CD4-positive, alpha-beta T cell treated with Interleukin-21 for 1 hour (primary cell): Measurements from ENCODE around the gene FER.
A peak's percentile ranks its signal among the peaks of the same experiment; 100 is the strongest.
"Not testable (repeated sequence)": the region's sequence is repeated elsewhere in the genome, so short reads cannot be mapped to it uniquely, and the experiment has no call there.

Source experiments
- DNase-seq: peaks from one replicate; pipeline ENCODE4 v3.0.0-alpha.2; 2020

Gene FER

DNA sequence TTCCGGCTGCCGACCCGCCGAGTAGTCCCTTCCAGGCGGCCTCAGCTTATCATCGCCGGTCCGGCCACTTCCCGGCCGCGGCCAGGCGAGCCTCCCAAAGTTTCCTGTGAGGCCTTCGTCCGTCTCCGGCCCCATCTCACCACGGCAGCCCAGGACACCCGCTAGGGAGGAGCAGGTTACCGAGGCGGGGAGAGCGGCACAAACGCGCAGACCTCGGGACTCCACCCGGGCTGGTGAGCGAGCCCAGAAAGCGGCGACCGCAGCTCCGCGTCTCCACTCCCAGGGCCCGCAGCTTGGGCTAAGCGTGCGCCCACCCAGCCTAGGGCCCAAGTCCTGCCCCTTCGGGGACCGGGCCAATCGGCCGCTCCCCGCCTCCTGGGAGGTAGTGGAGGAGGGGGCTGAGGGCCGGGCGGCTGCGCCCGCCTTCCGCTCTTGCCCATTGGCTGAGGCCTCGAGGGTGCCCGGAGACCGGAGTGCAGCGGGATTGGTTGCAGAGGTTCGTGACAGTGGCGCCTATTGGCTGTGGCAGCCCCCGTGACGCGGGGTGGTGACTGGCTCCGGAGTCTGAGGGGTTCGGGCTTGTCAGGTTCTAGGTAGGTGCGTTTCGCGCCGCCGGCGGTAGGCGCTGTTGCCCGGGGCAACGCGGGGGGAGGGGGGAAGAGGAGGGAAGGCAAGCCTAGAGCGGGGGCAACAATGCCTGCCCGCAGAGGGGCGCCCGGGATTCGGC lies 867 bp downstream of the FER start:
- peak; percentile 99 for DNase-seq

DNA sequence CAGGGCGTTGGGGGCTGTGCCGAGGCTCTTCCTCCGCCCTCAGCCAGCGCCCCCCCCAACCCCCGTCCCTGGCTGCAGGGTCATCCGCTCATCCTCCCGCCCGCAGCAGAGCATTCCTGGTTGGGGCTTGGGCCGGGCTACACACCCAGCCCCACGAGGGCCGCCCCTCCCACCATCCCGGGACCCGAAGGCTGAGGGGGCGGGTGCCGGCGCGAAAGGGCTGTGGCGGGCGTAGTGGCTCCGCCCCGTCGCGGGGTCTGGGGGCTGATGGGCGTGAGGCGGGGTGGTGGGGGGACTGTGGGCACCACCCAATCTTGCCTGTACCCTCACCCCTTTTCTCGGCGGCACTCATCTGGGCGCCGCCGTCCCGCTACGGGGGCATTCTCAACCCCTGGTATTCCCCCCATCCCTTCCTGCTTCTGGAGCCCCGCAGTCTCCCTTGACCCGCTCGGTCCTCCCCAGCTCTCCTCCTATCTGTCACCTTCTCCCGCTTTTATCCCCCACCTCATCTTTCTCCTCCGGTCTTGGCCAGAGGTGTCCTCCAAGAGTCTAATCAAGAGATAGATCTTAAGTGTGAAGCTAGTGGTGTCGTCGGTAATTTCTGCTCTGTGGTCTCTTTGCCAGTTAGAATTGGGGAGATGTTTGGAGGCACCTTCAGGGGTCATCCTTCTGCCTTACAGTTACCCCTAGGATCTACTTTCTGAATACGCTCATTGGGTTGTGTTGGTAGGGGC lies 1.6 kb downstream of the FER start:
- DNase-seq, result peak; percentile 29

DNA sequence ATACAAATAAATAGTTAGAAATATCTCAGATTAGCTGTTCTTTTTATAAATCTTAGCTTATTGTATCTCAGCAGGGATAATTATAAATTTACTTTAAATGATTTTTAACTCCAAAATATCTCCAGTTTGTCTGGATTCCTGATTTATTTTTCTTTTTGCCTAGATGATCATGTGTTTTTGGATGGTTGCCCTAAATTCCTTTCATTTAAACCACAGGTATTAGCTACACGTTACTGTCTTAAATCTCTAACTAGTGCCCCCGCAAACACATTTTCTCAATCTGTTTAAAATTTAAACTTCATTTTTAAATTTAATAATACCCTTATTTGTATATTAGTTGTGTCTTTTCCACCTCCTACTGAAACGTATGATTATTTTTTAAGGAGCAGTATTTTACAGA lies 5.6 kb downstream of the FER start:
- DNase-seq, result no peak

DNA sequence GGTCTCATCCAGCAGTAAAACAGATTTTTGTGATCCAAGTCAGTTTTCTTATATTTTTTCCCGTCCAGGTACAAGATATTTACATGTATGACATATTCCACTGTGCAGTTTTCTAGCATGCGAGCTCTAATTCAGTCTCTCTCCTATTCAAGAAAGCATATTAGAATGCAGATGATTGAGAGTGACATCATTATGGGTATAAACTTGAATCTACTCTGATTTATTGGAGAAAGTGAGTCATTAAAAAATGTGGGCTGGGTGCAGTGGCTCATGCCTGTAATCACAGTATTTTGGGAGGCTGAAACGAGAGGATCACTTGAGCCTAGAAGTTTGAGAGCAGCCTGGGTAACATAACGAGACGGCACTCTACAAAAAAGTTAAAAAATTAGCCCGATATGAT lies 6.2 kb downstream of the FER start:
- no peak for DNase-seq

DNA sequence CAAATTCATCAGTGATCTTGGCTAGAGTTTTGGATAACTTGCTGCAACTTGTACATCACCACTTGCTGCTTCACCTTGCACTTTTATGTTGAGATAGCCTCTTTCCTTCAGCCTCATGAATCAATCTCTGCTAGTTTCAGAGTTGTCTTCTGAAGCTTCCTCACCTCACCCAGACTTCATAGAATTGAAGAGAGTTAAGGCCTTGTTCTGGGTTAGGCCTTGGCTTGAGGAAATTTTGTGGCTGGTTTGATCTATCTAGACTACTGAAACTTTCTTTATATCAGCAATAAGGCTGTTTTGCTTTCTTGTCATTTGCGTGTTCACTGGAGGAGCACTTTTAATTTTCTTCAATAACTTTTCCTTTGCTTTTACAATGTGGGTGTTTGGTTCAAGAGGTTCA lies 12.8 kb downstream of the FER start:
- no peak for DNase-seq

DNA sequence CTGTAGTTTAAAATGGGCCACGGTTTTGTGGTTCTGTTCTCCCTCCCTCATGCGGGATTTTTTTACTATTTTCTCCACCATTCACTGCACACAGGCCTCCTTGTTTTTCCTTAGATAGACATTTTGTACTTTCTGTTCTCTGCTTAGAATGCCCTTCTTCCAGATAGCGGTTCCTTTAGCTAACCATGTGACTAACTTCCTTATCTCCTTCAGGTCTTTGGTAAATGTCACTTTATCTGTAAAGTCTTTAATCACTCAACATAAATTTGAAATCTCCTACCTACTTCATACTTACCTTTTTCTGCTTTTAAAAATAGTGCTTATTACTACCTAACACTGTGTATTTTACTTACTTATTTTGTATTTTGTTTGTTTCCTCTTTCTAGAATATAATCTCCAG lies 15.0 kb downstream of the FER start:
- no peak for DNase-seq

DNA sequence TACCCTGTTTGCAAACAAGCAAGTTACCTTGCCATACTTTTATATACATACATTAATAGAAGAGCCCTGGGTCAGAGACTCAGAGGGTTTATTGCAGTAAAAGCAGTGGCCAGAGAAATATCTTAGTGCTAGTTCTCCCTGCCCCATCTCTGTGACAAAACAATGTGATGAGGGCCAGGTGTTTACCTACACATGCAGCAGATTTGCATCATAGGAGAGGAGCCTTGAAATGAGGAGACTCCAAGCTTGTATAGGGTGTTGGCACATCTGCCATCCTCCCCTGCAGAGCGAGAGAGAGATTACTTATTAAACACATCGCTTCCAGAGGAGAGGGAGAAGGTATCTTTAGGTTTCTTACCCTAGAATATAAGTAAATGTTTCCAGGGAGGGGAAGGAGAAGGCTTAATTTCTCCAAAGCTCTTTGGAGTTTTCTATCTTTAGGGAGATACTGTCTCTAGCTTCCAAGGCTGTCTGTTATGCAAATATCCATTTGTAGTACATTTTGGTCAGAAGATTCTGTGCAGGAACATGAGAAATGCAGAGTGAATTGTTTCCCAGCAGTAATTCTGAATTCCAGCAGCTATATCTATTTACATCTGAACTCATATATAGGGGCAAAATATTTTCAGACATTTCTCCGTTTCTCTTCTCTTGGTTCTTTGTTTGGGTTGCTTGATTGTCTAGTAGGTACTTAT lies 15.7 kb downstream of the FER start:
- no peak for DNase-seq

DNA sequence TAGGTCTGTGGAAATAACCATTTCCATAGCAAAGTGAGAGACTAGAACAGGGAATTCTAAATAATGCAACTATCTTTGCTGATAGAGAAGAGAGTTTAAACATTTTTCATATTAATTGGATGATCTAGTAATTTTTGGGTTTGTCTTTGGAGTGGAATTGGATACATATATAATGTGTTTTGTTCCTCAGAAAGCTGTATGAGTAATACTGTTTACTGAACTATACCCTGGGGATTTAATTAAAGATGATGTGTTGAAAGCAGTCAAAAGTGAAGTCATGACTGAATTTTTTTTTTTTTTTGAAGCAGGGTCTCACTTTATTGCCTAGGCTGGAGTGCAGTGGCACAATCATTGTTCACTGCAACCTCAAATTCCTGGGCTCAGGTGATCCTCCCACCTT lies 17.9 kb downstream of the FER start:
- DNase-seq, result no peak

DNA sequence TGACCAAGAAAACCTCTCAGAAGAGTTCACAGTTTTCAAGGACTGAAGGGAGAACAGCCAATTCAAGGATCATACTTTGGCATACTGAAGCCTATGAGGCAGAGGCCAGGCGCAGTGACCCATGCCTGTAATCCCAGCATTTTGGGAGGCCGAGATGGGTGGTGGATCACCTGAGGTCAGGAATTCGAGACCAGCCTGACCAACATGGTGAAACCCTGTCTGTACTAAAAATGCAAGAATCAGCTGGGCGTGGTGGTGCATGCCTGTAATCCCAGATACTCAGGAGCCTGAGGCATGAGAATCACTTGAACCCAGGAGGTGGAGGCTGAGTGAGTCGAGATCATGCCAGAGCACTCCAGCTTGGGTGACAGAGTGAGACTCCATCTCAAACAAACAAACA lies 19.2 kb downstream of the FER start:
- not testable (repeated sequence) for DNase-seq

DNA sequence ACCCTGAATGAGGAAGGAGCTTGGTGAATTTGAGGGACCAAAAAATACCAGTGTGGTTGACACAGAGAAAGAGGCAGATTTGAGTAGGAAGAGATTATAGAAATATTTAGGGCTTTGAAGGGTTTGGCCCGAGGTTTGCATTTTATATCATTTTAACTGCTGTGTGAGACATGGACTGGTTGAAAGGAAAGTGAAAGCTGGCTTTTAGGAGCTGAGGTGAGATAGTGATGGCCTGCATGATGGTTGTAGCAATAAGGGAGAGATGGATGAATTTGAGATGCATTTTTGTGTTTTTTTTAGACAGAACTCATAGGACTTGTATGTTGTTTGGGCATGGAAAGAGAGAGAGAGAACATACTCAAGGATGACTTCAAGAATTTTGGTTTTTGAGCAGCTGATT lies 21.7 kb downstream of the FER start:
- DNase-seq, result no peak

DNA sequence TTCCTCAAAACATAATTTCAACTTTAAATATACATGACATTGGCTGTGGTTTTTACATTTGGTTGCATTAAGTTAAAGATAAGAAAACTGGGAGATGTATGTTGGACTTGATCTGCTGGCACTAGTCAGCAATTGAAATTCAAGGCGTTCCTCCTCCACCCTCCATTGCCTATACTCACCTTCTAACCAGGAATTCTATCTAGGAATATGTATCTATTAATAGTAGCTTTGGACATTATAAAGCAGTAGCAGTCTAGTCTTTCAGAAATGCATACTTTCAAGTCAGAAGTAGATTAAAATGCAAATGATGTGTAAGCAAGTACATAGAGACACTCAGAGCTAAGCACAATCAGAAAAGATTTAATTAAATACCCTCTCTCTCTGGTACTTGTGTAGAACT lies 24.9 kb downstream of the FER start:
- DNase-seq, result no peak

DNA sequence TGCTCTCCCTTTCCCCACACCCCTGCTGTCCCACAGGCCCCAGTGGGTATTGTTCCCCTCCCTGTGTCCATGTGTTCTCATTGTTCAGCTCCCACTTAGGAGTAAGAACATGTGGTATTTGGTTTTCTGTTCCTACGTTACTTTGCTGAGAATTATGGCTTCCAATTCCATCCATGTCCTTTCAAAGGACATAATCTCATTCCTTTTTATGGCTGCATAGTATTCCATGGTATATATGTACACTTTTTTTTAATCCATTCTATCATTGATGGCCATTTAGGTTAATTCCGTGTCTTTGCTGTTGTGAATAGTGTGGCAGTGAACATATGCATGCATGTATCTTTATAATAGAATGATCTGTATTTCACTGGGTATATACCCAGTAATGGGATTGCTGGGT lies 25.6 kb downstream of the FER start:
- no peak for DNase-seq

DNA sequence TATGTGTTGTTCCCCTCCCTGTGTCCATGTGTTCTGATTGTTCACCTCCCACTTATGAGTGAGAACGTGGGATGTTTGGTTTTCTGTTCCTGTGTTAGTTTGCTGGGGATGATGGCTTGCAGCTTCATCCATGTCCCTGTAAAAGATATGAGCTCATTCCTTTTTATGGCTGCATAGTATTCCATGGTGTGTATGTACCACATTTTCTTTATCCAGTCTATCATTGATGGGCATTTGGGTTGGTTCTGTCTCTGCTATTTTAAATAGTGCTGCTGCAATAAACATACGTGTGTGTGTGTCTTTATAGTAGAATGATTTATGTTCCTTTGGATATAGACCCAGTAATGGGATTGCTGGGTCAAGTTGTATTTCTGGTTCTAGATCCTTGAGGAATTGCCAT lies 26.4 kb downstream of the FER start:
- DNase-seq, result not testable (repeated sequence)

DNA sequence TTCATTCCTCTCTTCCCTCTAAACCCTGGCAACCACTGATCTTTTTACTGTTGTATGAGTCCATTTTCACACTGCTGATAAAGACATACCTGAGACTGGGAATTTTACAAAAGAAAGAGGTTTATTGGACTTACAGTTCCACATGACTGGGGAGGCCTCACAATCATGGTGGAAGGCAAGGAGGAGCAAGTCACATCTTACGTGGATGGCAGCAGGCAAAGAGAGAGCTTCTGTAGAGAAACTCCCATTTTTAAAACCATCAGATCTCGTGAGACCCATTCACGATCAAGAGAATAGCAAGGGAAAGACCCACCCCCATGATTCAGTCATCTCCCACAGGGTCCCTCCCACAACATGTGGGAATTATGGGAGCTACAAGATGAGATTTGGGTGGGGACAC lies 29.9 kb downstream of the FER start:
- DNase-seq, result not testable (repeated sequence)

DNA sequence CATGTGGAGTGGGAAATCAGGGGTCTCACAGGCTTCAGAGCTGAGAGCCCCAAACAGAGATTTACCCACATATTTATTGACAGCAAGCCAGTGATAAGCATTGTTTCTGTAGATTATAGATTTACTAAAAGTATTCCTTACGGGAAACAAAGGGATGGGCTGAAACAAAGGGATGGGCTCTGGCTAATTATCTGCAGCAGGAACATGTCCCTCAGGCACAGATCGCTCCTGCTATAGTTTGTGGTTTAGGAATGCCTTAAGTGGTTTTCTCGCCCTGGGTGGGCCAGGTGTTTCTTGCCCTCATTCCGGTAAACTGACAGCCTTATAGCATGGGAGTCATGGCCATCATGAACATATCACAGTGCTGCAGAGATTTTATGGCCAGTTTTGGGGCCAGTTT lies 36.9 kb downstream of the FER start:
- DNase-seq, result not testable (repeated sequence)

DNA sequence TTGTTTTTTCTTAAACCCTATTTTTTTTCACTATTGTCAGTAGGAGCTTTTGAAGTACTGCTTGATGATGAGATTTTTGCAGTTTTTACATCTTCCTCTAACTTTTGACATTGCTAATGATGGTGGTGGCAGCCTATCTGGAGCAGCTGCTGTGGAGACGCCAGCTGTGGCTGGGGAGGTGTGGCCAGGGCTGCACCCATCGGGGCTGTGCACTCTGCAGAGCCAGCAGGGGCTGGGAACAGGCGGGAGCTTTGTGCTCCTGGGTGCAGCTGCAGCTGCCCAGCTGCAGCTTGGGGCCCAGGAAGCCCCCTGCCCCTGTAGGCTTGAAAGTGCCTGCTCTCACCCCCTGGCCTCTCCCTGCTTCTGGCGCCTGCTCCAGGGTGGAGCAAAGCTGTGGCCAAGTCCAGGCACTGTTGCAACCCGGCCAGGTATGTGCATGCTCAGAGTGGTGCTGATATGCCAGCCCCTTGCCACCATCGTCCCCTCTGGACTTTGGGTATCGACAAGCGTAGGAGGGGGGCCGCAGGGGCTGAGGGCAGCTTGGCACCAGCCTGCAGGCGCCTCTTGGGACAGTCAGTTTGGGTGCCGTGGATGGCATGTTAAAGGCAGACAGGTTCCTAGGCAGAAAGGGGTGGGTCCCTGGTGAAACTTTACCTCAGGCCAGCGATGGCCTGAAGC lies 39.2 kb downstream of the FER start:
- no peak for DNase-seq

DNA sequence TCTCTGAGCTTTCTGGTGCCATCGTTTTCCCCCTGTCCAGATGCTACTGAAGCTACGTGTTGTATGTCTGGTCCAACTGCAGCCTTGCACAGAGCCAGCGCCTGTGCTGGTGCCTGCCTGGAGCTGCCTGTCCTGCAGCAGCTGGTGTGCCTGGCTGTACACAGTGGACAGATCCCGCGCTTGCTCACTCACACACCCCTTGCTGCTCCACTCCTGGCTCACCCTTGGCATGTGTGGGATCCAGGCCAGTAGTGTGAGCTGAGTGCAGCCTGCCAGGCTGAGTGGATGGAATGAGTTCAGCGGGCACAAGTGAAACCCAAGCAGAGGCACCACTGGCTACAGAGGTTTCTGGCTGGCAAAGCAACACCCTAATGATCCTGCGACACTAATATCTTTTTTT lies 40.4 kb downstream of the FER start:
- DNase-seq, result no peak

DNA sequence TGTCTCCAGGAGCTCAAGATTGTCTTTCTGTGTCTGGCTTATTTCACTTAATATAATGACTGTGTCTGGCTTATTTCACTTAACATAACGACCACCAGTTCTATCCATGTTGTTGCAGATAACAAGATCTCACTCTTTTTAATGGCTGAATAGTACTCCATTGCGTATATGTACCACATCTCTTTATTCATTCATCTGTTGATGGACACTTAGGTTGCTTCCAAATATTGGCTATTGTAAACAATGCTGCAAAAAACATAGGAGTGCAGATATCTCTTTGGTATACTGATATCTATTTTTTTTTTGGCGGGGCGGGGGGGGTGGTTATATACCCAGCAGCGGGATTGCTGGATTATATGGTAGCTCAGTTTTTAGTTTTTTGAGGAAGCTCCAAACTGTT lies 45.5 kb downstream of the FER start:
- DNase-seq, result no peak

DNA sequence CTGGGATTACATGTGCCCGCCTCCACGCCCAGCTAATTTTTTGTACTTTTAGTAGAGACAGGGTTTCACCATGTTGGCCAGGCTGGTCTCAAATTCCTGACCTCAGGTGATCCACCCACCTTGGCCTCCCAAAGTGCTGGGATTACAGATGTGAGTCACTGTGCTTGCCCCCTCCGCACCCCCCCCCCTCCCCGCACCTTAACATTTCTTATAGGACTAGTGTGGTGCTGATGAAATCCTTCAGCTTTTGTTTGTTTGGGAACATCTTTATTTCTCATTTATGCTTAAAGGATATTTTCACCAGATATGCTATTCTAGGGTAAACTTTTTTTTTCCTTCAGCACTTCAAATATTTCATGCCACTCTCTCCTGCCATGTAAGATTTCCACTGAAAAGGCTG lies 46.7 kb downstream of the FER start:
- DNase-seq, result not testable (repeated sequence)

DNA sequence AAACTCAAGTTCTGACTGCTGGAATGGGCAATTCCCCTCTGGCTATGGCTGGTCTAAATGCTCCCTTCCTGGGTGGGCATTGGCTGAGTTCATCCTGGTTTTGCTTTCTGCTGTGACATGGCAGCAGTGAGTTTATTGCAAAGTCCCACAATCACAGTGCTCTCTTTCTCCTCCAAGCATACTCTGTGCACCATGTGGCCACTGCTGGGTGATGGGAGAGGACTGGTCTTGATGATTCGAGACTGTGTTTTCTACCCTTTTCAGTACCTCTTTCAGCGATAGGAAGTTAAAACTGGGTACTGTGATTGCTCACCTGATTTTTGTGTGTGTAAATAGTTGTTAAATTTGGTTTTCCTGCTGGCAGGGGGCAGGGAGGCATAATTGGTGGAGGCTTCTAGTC lies 49.7 kb downstream of the FER start:
- no peak for DNase-seq

DNA sequence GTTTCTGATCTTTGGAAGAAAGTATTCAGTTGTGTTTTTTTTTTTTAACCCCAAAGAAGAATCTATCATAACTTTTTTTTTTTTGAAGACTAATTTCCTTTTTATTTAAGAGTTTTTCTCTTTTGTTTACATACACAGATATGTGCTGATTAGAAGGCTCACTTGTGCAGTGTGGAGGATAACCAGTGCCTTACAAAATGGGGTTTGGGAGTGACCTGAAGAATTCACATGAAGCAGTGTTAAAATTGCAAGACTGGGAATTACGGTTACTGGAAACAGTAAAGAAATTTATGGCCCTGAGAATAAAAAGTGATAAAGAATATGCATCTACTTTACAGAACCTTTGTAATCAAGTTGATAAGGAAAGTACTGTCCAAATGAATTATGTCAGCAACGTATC lies 50.3 kb downstream of the FER start:
- no peak for DNase-seq

DNA sequence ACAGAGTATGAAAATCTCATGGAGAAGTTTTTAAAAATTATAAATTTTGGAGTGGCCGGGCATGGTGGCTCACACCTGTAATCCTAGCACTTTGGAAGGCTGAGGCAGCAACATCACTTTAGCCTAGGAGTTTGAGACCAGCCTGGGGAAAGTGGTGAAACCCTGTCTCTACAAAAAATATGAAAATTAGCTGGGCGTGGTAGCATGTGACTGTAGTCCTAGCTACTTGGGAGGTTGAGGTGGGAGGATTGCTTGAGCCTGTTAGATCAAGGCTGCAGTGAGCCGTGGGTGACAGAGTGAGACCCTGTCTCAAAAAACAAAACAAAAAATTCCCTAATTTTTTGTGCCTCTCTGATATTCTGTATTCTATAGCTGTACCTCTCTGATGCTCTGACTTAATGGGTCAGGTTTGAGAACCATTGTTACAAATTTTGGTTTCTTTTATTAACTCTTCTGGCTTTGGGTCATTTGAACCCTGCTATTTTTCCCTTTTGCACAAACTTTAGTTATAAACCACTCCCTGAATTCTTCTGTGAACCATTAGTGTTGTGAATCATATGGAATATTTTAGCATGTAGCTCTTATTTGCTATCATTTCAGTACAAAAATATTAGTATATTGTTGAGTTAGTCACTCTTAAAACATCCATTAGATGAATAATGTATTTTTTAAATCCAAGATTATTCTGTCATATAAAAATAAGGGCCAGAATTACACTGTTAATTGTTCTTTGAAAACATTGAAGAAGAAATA lies 51.0 kb downstream of the FER start:
- no peak for DNase-seq

DNA sequence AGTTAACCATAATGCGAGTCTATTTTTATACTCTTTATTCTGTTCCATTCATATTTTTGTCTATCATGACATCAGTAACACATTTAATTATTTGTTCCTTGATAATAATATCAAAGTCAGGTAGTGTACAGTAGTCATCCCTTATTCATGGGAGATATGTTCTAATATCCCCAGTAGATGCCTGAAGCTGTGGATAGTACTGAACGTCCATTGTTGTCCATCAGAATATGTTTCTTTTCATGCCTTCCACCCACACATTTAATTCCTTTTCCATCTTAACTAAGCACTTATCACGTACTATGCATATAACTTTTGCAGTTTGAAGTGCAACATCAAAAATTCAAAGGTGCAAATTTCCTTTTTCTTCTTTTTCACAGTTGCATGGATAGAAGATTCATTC lies 53.6 kb downstream of the FER start:
- DNase-seq, result no peak
